GM23338 (cell line): ENCODE data around the gene ALDOA. TPM values are rescaled to one million over a fixed set of nuclear protein-coding genes. Genes with fewer than 3 reads are reported as not detected.

Source experiments
- ATAC-seq: fragments of 200-7000 bp; cut with Tn5 transposase; 3 replicates; pipeline ENCODE4 v1.9.1; 2020
- DNase-seq: peaks from one replicate; pipeline ENCODE4 v3.0.0-alpha.2; 2015; ENCODE audit warnings: low spot score
- H2AFZ ChIP-seq: fragments of 200-600 bp; sonication (generic); 2 replicates; pipeline ENCODE4 v1.8.0; 2016; ENCODE audit warnings: antibody characterized with exemption, mild to moderate bottlenecking, moderate library complexity
- H3F3A ChIP-seq: fragments of 200-600 bp; sonication (generic); replicated peaks from 2 replicates; pipeline ENCODE4 v1.8.0; 2017; ENCODE audit warnings: antibody characterized with exemption, mixed run types, low read depth
- H3K27ac ChIP-seq: fragments of 200-600 bp; sonication (generic); 2 replicates; pipeline ENCODE4 v1.6.1; 2016; ENCODE audit warnings: low read depth
- H3K27me3 ChIP-seq: fragments of 200-600 bp; sonication (generic); 2 replicates; pipeline ENCODE4 v1.8.0; 2016; ENCODE audit warnings: mild to moderate bottlenecking, mixed run types, moderate library complexity; ENCODE audit not compliant: insufficient read depth
- H3K36me3 ChIP-seq: fragments of 200-600 bp; sonication (generic); 2 replicates; pipeline ENCODE4 v1.8.0; 2016; ENCODE audit warnings: mild to moderate bottlenecking; ENCODE audit not compliant: insufficient read depth
- H3K4me1 ChIP-seq: fragments of 200-600 bp; sonication (generic); 2 replicates; pipeline ENCODE4 v1.8.0; 2016; ENCODE audit warnings: mild to moderate bottlenecking, moderate library complexity; ENCODE audit not compliant: insufficient read depth
- H3K4me2 ChIP-seq: fragments of 200-600 bp; sonication (generic); 2 replicates; pipeline ENCODE4 v1.7.1; 2017; ENCODE audit warnings: mixed run types
- H3K4me3 ChIP-seq: fragments of 200-600 bp; sonication (generic); 2 replicates; pipeline ENCODE4 v1.6.1; 2016; ENCODE audit warnings: mixed run types
- H3K79me2 ChIP-seq: fragments of 200-600 bp; sonication (generic); replicated peaks from 2 replicates; pipeline ENCODE4 v1.8.0; 2017; ENCODE audit warnings: mild to moderate bottlenecking; ENCODE audit not compliant: insufficient read depth
- H3K9me2 ChIP-seq: fragments of 200-600 bp; sonication (generic); 2 replicates; pipeline ENCODE4 v1.8.0; 2017; ENCODE audit not compliant: insufficient read depth
- H4K20me1 ChIP-seq: fragments of 200-600 bp; sonication (generic); replicated peaks from 2 replicates; pipeline ENCODE4 v1.8.0; 2017; ENCODE audit warnings: mild to moderate bottlenecking; ENCODE audit not compliant: insufficient read depth
- H3K27ac Mint-ChIP-seq: 2 replicates; pipeline ENCODE4 v1.8.0; 2020; ENCODE audit warnings: inconsistent platforms, mild to moderate bottlenecking, moderate library complexity, mixed read lengths
- H3K27me3 Mint-ChIP-seq: 3 replicates; pipeline ENCODE4 v1.8.0; 2022; ENCODE audit warnings: low read depth, mild to moderate bottlenecking, moderate library complexity, mixed read lengths, inconsistent platforms; ENCODE audit not compliant: insufficient read depth, poor library complexity
- H3K36me3 Mint-ChIP-seq: 3 replicates; pipeline ENCODE4 v1.8.0; 2021; ENCODE audit warnings: low read depth, mild to moderate bottlenecking, inconsistent platforms, moderate library complexity, mixed read lengths
- H3K4me1 Mint-ChIP-seq: 3 replicates; pipeline ENCODE4 v1.8.0; 2020; ENCODE audit warnings: mild to moderate bottlenecking, inconsistent platforms, mixed read lengths
- H3K4me3 Mint-ChIP-seq: 3 replicates; pipeline ENCODE4 v1.8.0; 2021; ENCODE audit warnings: moderate library complexity, mild to moderate bottlenecking, inconsistent platforms, mixed read lengths
- H3K9me3 Mint-ChIP-seq: 3 replicates; pipeline ENCODE4 v1.8.0; 2020; ENCODE audit warnings: moderate library complexity, mild to moderate bottlenecking, inconsistent platforms, mixed read lengths
- CTCF ChIP-seq, 2 experiments: fragments of 200-600 bp in 1 of 2; sonication (generic) in 1 of 2; conservative IDR thresholded peaks; 2 replicates each; pipeline versions ENCODE4 v1.5.1 to v1.6.1; 2016 to 2017; ENCODE audit warnings: antibody characterized with exemption in 2 of 2, low read depth in 2 of 2, mild to moderate bottlenecking in 2 of 2, moderate library complexity in 1 of 2
- EZH2 ChIP-seq: fragments of 200-600 bp; sonication (generic); IDR thresholded peaks from one replicate; pipeline ENCODE4 v1.8.0; 2017; ENCODE audit warnings: antibody characterized with exemption, mild to moderate bottlenecking, low read depth; ENCODE audit not compliant: unreplicated experiment
- ZNF114 ChIP-seq: fragments of 250-450 bp; sonication (Bioruptor Pico); IDR thresholded peaks from 2 replicates; pipeline ENCODE4 v1.5.0; 2020; ENCODE audit warnings: mild to moderate bottlenecking, moderate library complexity
- polyA plus RNA-seq: library from polyadenylated mRNA; unstranded; fragments of >200 nt; fragmentation: Nextera tagmentation; extraction: Ambion mirVana; gene quantifications from 2 replicates; pipeline ENCODE4 v1.2.1, GENCODE V29; 2016
- total RNA-seq: library from RNA; depleted of rRNA; stranded (reverse); fragments of >200 nt; shearing (Covaris generic); gene quantifications from 2 replicates; pipeline ENCODE4 v1.2.3, GENCODE V29; 2014
- TF ChIP-seq, protein P1 (sequence below): fragments of 250-450 bp; sonication (Bioruptor Pico); IDR thresholded peaks from 2 replicates; pipeline ENCODE4 v1.5.0; 2020; ENCODE audit warnings: mild to moderate bottlenecking, moderate library complexity

Gene ALDOA
- total and polyA plus RNA-seq, 2 experiments from 2014 or later = 1,054 to 1,306 TPM

- TF ChIP-seq, protein P1, sequence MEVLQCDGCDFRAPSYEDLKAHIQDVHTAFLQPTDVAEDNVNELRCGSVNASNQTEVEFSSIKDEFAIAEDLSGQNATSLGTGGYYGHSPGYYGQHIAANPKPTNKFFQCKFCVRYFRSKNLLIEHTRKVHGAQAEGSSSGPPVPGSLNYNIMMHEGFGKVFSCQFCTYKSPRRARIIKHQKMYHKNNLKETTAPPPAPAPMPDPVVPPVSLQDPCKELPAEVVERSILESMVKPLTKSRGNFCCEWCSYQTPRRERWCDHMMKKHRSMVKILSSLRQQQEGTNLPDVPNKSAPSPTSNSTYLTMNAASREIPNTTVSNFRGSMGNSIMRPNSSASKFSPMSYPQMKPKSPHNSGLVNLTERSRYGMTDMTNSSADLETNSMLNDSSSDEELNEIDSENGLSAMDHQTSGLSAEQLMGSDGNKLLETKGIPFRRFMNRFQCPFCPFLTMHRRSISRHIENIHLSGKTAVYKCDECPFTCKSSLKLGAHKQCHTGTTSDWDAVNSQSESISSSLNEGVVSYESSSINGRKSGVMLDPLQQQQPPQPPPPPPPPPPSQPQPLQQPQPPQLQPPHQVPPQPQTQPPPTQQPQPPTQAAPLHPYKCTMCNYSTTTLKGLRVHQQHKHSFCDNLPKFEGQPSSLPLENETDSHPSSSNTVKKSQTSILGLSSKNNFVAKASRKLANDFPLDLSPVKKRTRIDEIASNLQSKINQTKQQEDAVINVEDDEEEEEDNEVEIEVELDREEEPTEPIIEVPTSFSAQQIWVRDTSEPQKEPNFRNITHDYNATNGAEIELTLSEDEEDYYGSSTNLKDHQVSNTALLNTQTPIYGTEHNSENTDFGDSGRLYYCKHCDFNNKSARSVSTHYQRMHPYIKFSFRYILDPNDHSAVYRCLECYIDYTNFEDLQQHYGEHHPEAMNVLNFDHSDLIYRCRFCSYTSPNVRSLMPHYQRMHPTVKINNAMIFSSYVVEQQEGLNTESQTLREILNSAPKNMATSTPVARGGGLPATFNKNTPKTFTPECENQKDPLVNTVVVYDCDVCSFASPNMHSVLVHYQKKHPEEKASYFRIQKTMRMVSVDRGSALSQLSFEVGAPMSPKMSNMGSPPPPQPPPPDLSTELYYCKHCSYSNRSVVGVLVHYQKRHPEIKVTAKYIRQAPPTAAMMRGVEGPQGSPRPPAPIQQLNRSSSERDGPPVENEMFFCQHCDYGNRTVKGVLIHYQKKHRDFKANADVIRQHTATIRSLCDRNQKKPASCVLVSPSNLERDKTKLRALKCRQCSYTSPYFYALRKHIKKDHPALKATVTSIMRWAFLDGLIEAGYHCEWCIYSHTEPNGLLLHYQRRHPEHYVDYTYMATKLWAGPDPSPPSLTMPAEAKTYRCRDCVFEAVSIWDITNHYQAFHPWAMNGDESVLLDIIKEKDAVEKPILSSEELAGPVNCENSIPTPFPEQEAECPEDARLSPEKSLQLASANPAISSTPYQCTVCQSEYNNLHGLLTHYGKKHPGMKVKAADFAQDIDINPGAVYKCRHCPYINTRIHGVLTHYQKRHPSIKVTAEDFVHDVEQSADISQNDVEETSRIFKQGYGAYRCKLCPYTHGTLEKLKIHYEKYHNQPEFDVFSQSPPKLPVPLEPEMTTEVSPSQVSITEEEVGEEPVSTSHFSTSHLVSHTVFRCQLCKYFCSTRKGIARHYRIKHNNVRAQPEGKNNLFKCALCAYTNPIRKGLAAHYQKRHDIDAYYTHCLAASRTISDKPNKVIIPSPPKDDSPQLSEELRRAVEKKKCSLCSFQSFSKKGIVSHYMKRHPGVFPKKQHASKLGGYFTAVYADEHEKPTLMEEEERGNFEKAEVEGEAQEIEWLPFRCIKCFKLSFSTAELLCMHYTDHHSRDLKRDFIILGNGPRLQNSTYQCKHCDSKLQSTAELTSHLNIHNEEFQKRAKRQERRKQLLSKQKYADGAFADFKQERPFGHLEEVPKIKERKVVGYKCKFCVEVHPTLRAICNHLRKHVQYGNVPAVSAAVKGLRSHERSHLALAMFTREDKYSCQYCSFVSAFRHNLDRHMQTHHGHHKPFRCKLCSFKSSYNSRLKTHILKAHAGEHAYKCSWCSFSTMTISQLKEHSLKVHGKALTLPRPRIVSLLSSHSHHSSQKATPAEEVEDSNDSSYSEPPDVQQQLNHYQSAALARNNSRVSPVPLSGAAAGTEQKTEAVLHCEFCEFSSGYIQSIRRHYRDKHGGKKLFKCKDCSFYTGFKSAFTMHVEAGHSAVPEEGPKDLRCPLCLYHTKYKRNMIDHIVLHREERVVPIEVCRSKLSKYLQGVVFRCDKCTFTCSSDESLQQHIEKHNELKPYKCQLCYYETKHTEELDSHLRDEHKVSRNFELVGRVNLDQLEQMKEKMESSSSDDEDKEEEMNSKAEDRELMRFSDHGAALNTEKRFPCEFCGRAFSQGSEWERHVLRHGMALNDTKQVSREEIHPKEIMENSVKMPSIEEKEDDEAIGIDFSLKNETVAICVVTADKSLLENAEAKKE (CRISPR knock-in tag) = no peak
Measured at GRCh38 chr16:30026449-30026848, 39.1 kb upstream of the ALDOA start (continued).

DNA sequence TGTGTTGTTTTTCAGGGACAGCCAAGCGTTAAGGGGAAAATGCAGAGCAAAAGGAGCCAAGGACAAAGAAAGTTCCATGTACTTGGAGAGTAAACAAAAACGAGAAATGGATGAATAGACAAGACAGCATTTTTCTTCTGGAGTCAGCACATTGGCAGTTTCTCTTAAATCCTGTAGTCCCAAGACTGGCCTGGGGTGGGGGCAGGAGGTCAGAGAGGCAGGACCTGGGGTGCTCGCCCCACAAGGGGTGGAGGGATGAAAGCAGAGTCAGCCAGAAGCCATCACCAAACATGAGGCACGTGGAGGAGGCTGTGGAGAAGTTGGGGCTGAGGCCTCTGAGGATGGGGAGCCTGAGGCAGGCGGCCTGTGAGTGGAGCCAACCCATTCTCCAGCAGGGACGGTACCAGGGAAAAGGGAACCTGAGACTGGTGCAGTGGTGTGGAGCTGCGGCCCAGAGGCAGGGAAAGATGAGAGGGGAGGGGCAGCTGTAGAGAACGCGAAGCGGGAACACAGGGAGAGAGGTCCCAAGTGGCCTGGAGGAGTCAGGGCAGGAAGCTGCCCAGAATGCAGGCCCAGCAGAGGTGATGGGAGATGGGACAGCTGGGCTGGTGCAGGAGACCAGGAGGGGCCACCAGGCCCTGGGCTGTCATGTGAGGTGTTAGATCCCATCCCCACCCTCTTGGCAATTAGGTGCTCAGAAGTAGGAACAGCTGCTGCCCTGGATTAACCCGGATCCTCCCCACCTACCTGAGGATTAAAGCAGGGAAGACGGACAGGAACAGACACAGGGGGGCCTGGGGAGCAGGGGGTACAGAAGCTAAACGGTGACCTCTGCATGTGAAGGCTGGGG is 37.7 kb upstream of the ALDOA start:
- no peaks in the 10 kb centered on the region for H3K9me2 ChIP-seq
- no peaks in the 10 kb centered on the region for H3K27me3 ChIP-seq
- H3K4me3 ChIP-seq = no peak overlapping the region
- H3K27ac ChIP-seq = no peak overlapping the region
- H3K4me2 ChIP-seq = no peak overlapping the region
- H3K9me3 Mint-ChIP-seq = no peaks in the 10 kb centered on the region
- H3K27ac Mint-ChIP-seq = no peak overlapping the region
- peaks cover 3% of the 10 kb centered on the region; the same call in 2 of the 3 replicates for H3K36me3 Mint-ChIP-seq
- H3F3A ChIP-seq = 0 out of 2 replicates have a peak, but pooled peaks cover 3% of the 10 kb centered on the region
- no peak overlapping the region for H2AFZ ChIP-seq
- H4K20me1 ChIP-seq = no peaks in the 10 kb centered on the region; the same call in 1 of the 2 replicates
- H3K27me3 Mint-ChIP-seq = peaks cover 18% of the 10 kb centered on the region
- H3K4me1 Mint-ChIP-seq = peaks cover 39% of the 10 kb centered on the region
- H3K4me3 Mint-ChIP-seq = peak overlapping the region; percentile 10; the same call in 2 of the 3 replicates
- H3K36me3 ChIP-seq = no peaks in the 10 kb centered on the region
- peak; percentile 3; the same call in 2 of the 3 replicates for ATAC-seq
- no peak for TF ChIP-seq EZH2
- TF ChIP-seq CTCF (conservative IDR thresholded peaks at IDR 0.05; ENCODE audit: low read depth in 2 of 2) = no peak; a peak in 1 of 4 replicates
- no peak for TF ChIP-seq ZNF114 (CRISPR knock-in tag)
- peak; percentile 46 for DNase-seq
- H3K79me2 ChIP-seq = no peaks in the 10 kb centered on the region
- H3K4me1 ChIP-seq = peaks cover 24% of the 10 kb centered on the region
